Neutrophil (primary cell): ENCODE data around the gene DEFB112.

Source experiments
- H3K27ac ChIP-seq: fragments of 200-600 bp; sonication (generic); 2 replicates; pipeline ENCODE4 v1.5.1; 2016; ENCODE audit warnings: mild to moderate bottlenecking, moderate library complexity
- H3K27me3 ChIP-seq: fragments of 200-600 bp; sonication (generic); 2 replicates; pipeline ENCODE4 v1.6.0; 2016; ENCODE audit warnings: mild to moderate bottlenecking
- H3K36me3 ChIP-seq: fragments of 200-600 bp; sonication (generic); 2 replicates; pipeline ENCODE4 v1.5.1; 2017
- H3K4me1 ChIP-seq, 2 experiments: fragments of 200-600 bp in 1 of 2; sonication (generic) in 1 of 2; 1 replicate in 1 of 2; 2 replicates in 1 of 2; pipeline versions ENCODE4 v1.5.1 to v1.6.1; 2013 to 2016; ENCODE audit warnings: low read depth in 1 of 2, low read length in 1 of 2, mild to moderate bottlenecking in 1 of 2, moderate library complexity in 1 of 2; ENCODE audit not compliant: control insufficient read depth in 1 of 2, insufficient read depth in 1 of 2
- H3K4me3 ChIP-seq, 2 experiments: fragments of 200-600 bp in 1 of 2; sonication (generic) in 1 of 2; 1 replicate in 1 of 2; 2 replicates in 1 of 2; pipeline ENCODE4 v1.5.1; 2013 to 2016; ENCODE audit warnings: low read depth in 1 of 2, low read length in 1 of 2, mild to moderate bottlenecking in 1 of 2, moderate library complexity in 1 of 2
- H3K9me3 ChIP-seq: fragments of 200-600 bp; sonication (generic); 2 replicates; pipeline ENCODE4 v1.5.1; 2016
- TF ChIP-seq, protein P1 (sequence below): fragments of 200-600 bp; sonication (generic); IDR thresholded peaks from 2 replicates; pipeline ENCODE4 v1.5.1; 2016; ENCODE audit warnings: antibody characterized with exemption

DEFB112 gene

GRCh38 chr6:50093116-50093937 is 43.6 kb upstream of the DEFB112 start:
- H3K27ac ChIP-seq, result no peak overlapping the region
- no peaks in the 10 kb centered on the region for H3K36me3 ChIP-seq
- no peaks in the 10 kb centered on the region for H3K27me3 ChIP-seq
- H3K4me3 ChIP-seq, result no peak overlapping the region
- H3K4me1 ChIP-seq, result no peaks in the 10 kb centered on the region
- TF ChIP-seq, protein P1, sequence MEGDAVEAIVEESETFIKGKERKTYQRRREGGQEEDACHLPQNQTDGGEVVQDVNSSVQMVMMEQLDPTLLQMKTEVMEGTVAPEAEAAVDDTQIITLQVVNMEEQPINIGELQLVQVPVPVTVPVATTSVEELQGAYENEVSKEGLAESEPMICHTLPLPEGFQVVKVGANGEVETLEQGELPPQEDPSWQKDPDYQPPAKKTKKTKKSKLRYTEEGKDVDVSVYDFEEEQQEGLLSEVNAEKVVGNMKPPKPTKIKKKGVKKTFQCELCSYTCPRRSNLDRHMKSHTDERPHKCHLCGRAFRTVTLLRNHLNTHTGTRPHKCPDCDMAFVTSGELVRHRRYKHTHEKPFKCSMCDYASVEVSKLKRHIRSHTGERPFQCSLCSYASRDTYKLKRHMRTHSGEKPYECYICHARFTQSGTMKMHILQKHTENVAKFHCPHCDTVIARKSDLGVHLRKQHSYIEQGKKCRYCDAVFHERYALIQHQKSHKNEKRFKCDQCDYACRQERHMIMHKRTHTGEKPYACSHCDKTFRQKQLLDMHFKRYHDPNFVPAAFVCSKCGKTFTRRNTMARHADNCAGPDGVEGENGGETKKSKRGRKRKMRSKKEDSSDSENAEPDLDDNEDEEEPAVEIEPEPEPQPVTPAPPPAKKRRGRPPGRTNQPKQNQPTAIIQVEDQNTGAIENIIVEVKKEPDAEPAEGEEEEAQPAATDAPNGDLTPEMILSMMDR, result no peak
- H3K9me3 ChIP-seq, result no peaks in the 10 kb centered on the region

- Histone ChIP-seq H3K9me3 (no peaks in the 10 kb centered on the region), H3K36me3 (no peaks in the 10 kb centered on the region), H3K27me3 (no peaks in the 10 kb centered on the region), H3K27ac (no peak overlapping the region), H3K4me1 (no peaks in the 10 kb centered on the region), H3K4me3 (no peak overlapping the region)
- TF ChIP-seq, protein P1, result no peak
These were observed 41.9 kb upstream of the DEFB112 start for GRCh38 chr6:50091641-50092040.

DNA sequence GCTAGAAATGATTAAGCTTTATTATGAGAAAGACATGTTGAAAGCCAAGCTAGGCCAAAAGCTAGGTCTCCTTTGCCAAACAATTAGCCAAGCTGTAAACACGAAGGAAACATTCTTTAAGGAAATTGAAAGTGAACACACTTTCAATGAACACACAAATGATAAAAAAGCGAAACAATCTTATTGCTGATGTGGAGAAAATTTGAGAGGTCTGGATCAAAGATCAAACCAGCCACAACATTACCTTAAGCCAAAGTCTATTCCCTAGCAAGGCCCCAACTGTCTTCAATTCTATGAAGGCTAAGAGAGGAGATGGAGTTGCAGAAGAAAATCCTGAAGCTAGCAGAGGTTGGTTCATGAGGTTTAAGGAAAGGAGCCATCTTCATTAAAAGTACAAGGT is 40.2 kb upstream of the DEFB112 start:
- Histone ChIP-seq H3K4me3 (no peak overlapping the region), H3K9me3 (no peaks in the 10 kb centered on the region), H3K36me3 (no peaks in the 10 kb centered on the region), H3K27ac (no peak overlapping the region), H3K4me1 (no peaks in the 10 kb centered on the region), H3K27me3 (no peaks in the 10 kb centered on the region)
- TF ChIP-seq, protein P1, result no peak

DNA sequence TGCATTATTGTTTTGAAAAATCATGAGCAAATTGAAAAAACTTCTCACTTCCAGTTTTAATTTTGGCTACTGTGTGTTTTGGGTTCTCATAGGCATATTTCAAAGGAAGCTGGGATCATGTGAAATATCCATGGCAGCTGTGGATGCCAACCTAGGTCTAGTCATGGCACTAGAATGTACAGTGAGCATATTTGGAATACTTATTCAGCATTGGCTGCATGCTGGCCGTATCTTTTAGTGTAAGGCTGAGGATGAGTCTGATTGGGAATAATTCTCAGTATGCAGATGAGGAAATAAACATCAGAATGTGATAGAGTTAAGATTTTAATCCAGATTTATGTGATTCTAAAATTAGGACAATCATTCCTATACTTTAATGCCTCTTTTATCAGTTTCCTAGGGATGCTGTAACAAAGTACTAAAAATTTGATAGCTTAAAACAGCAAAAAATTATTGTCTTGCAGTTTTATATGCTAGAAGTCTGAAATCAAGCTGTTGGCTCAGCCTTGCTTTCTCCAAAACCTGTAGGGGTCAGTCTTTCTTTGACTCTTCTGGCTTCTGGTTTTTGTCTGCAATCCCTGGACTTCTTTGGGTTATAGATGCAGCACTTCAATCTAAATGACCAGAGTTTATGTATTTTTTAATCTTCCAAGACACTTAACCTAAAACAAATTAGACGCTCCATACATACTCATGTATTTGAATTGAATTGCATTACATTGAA is 37.7 kb upstream of the DEFB112 start:
- H3K27me3 ChIP-seq, result no peaks in the 10 kb centered on the region
- TF ChIP-seq, protein P1, result no peak
- no peak overlapping the region for H3K4me3 ChIP-seq
- no peak overlapping the region for H3K27ac ChIP-seq
- no peaks in the 10 kb centered on the region for H3K4me1 ChIP-seq
- no peaks in the 10 kb centered on the region for H3K9me3 ChIP-seq
- no peaks in the 10 kb centered on the region for H3K36me3 ChIP-seq

DNA sequence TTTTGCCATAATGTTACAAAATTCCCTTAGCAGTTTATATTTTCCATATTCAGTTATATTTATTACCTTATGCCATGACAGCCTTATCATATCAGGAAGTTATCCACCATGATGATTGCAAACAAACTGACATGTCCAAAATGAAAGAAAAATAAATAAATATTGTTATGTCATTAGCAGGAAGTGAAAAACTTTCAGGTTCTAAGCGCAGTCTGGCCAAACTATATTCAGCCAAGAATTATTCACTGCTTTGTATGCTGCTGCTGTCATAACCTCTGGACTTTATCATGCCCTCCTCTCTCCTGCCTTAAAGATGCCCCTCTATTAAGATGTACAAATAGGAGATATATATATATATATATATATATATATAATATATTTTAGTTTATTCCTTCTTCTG is 27.7 kb upstream of the DEFB112 start:
- Histone ChIP-seq H3K36me3 (no peaks in the 10 kb centered on the region), H3K9me3 (no peaks in the 10 kb centered on the region), H3K4me1 (no peaks in the 10 kb centered on the region), H3K27me3 (no peaks in the 10 kb centered on the region), H3K27ac (no peak overlapping the region), H3K4me3 (no peak overlapping the region)
- TF ChIP-seq, protein P1, result no peak
